H9 (cell line): ENCODE results near the gene ARHGAP26. TPM values are rescaled to one million over a fixed set of nuclear protein-coding genes. Genes with fewer than 3 reads are reported as not detected.

Source experiments
- DNase-seq: peaks from one replicate; pipeline ENCODE4 v3.0.0-alpha.2; 2017
- H2AFZ ChIP-seq: one replicate; pipeline ENCODE4 v1.6.1; 2013; ENCODE audit warnings: mild to moderate bottlenecking, low read length, control low read depth, moderate library complexity
- H2AK5ac ChIP-seq: 2 replicates; pipeline ENCODE4 v1.6.1; 2013; ENCODE audit warnings: low read length, control low read depth, mixed read lengths; ENCODE audit not compliant: insufficient read length
- H2BK120ac ChIP-seq: one replicate; pipeline ENCODE4 v1.6.1; 2013; ENCODE audit warnings: low read depth, mild to moderate bottlenecking, low read length, control low read depth, inconsistent platforms; ENCODE audit not compliant: poor library complexity, severe bottlenecking
- H2BK12ac ChIP-seq: 2 replicates; pipeline ENCODE4 v1.6.1; 2013; ENCODE audit warnings: low read length, control low read depth, mixed read lengths, low read depth; ENCODE audit not compliant: insufficient read length
- H2BK15ac ChIP-seq: 2 replicates; pipeline ENCODE4 v1.6.1; 2013; ENCODE audit warnings: low read depth, low read length, control low read depth
- H2BK20ac ChIP-seq: one replicate; pipeline ENCODE4 v1.6.1; 2013; ENCODE audit warnings: low read depth, mild to moderate bottlenecking, low read length, control low read depth, inconsistent platforms; ENCODE audit not compliant: poor library complexity, severe bottlenecking
- H2BK5ac ChIP-seq: 2 replicates; pipeline ENCODE4 v1.6.1; 2013; ENCODE audit warnings: low read length, control low read depth, mixed read lengths; ENCODE audit not compliant: insufficient read length
- H3K14ac ChIP-seq: 2 replicates; pipeline ENCODE4 v1.6.1; 2013; ENCODE audit warnings: low read length, control low read depth; ENCODE audit not compliant: insufficient read depth
- H3K18ac ChIP-seq: 2 replicates; pipeline ENCODE4 v1.6.1; 2013; ENCODE audit warnings: low read depth, mild to moderate bottlenecking, mixed read lengths, low read length, control low read depth; ENCODE audit not compliant: insufficient read length
- H3K23ac ChIP-seq: 2 replicates; pipeline ENCODE4 v1.6.1; 2013; ENCODE audit warnings: low read length, control low read depth, mixed read lengths, low read depth; ENCODE audit not compliant: insufficient read length
- H3K23me2 ChIP-seq: 2 replicates; pipeline ENCODE4 v1.6.1; 2013; ENCODE audit warnings: low read depth, mild to moderate bottlenecking, mixed read lengths, low read length, control low read depth; ENCODE audit not compliant: insufficient read length, poor library complexity, severe bottlenecking
- H3K27ac ChIP-seq: 2 replicates; pipeline ENCODE4 v1.5.1; 2013; ENCODE audit warnings: low read length, control low read depth, mixed read lengths, low read depth; ENCODE audit not compliant: insufficient read length
- H3K27me3 ChIP-seq: 2 replicates; pipeline ENCODE4 v1.6.1; 2013; ENCODE audit warnings: low read length, control low read depth, inconsistent platforms; ENCODE audit not compliant: insufficient read depth
- H3K4ac ChIP-seq: 2 replicates; pipeline ENCODE4 v1.6.1; 2013; ENCODE audit warnings: low read depth, mild to moderate bottlenecking, control low read depth, inconsistent platforms, low read length, moderate library complexity
- H3K4me1 ChIP-seq: 2 replicates; pipeline ENCODE4 v1.6.1; 2013; ENCODE audit warnings: low read length, control low read depth, inconsistent platforms; ENCODE audit not compliant: insufficient read depth
- H3K4me2 ChIP-seq: 2 replicates; pipeline ENCODE4 v1.6.1; 2013; ENCODE audit warnings: low read length, control low read depth, mixed read lengths; ENCODE audit not compliant: insufficient read length, insufficient read depth
- H3K56ac ChIP-seq: 2 replicates; pipeline ENCODE4 v1.6.1; 2013; ENCODE audit warnings: low read depth, mild to moderate bottlenecking, mixed read lengths, low read length, control low read depth; ENCODE audit not compliant: insufficient read length
- H3K79me1 ChIP-seq: 2 replicates; pipeline ENCODE4 v1.6.1; 2013; ENCODE audit warnings: low read depth, mild to moderate bottlenecking, moderate library complexity, low read length, control low read depth, inconsistent platforms; ENCODE audit not compliant: insufficient read depth, poor library complexity, severe bottlenecking
- H3K79me2 ChIP-seq: 2 replicates; pipeline ENCODE4 v1.6.1; 2013; ENCODE audit warnings: low read length, control low read depth, inconsistent platforms; ENCODE audit not compliant: insufficient read depth
- H3K9ac ChIP-seq: 2 replicates; pipeline ENCODE4 v1.6.1; 2013; ENCODE audit warnings: low read length, control low read depth, mixed read lengths; ENCODE audit not compliant: insufficient read length; ENCODE audit errors: extremely low read depth
- H3K9me3 ChIP-seq: one replicate; pipeline ENCODE4 v1.6.1; 2013; ENCODE audit warnings: low read depth, low read length, inconsistent platforms; ENCODE audit not compliant: control insufficient read depth
- H3T11ph ChIP-seq: one replicate; pipeline ENCODE4 v1.6.1; 2013; ENCODE audit warnings: mild to moderate bottlenecking, low read length, control low read depth, inconsistent platforms
- H4K20me1 ChIP-seq: one replicate; pipeline ENCODE4 v1.6.1; 2013; ENCODE audit not compliant: control insufficient read depth, insufficient read length, insufficient read depth
- H4K5ac ChIP-seq: 2 replicates; pipeline ENCODE4 v1.6.1; 2013; ENCODE audit warnings: low read depth, mild to moderate bottlenecking, mixed read lengths, low read length, control low read depth; ENCODE audit not compliant: insufficient read length
- H4K8ac ChIP-seq: replicated peaks from 2 replicates; pipeline ENCODE4 v1.6.1; 2013; ENCODE audit warnings: low read length, control low read depth, mixed read lengths, low read depth; ENCODE audit not compliant: insufficient read length
- H4K91ac ChIP-seq: 2 replicates; pipeline ENCODE4 v1.6.1; 2013; ENCODE audit warnings: low read depth, mild to moderate bottlenecking, moderate library complexity, mixed read lengths, low read length, control low read depth; ENCODE audit not compliant: insufficient read length
- H3K27ac Mint-ChIP-seq, 3 experiments: 2 replicates in 2 of 3; 3 replicates in 1 of 3; pipeline ENCODE4 v1.8.0; 2020 to 2021; ENCODE audit warnings: mixed read lengths in 3 of 3, mild to moderate bottlenecking in 1 of 3, moderate library complexity in 1 of 3
- H3K27me3 Mint-ChIP-seq: 2 replicates; pipeline ENCODE4 v1.8.0; 2021; ENCODE audit warnings: low read depth, mild to moderate bottlenecking, moderate library complexity, mixed read lengths
- H3K36me3 Mint-ChIP-seq, 3 experiments: 2 replicates in 2 of 3; 3 replicates in 1 of 3; pipeline ENCODE4 v1.8.0; 2020 to 2021; ENCODE audit warnings: low read depth in 3 of 3, mixed read lengths in 3 of 3; ENCODE audit not compliant: insufficient read depth in 1 of 3
- H3K4me1 Mint-ChIP-seq, 2 experiments: 2 replicates each; pipeline ENCODE4 v1.8.0; 2020; ENCODE audit warnings: mixed read lengths in 2 of 2
- H3K4me3 Mint-ChIP-seq, 2 experiments: 2 replicates in 1 of 2; 3 replicates in 1 of 2; pipeline ENCODE4 v1.8.0; 2020 to 2021; ENCODE audit warnings: mild to moderate bottlenecking in 2 of 2, mixed read lengths in 2 of 2, moderate library complexity in 1 of 2
- H3K9me3 Mint-ChIP-seq, 2 experiments: 2 replicates in 1 of 2; 3 replicates in 1 of 2; pipeline ENCODE4 v1.8.0; 2020; ENCODE audit warnings: mild to moderate bottlenecking in 2 of 2, mixed read lengths in 2 of 2, moderate library complexity in 1 of 2
- CTCF ChIP-seq: fragments of 200-600 bp; sonication (generic); conservative IDR thresholded peaks from 3 replicates; pipeline ENCODE4 v1.8.0; 2021; ENCODE audit warnings: antibody characterized with exemption, mild to moderate bottlenecking
- WGBS: extraction: QIAGEN DNeasy Blood & Tissue Kit; methylation state at CpG from one replicate; pipeline ENCODE4 v1.1.7; 2013; ENCODE audit warnings: missing lambda C conversion rate, low lambda C conversion rate, mixed read lengths; ENCODE audit not compliant: insufficient read length; ENCODE audit errors: extremely low coverage; 5-methylcytosine and 5-hydroxymethylcytosine counted together
- total RNA-seq: library from RNA; stranded (reverse); gene quantifications from 2 replicates; pipeline ENCODE4 v1.2.1, GENCODE V29; 2021

Gene ARHGAP26
- total RNA-seq, 1 experiment from 2014 or later: 13.8 TPM

- Histone ChIP-seq H3K4me1 (no peaks in the 10 kb centered on the region), H3K56ac (no peak overlapping the region), H2BK20ac (no peak overlapping the region), H2AFZ (no peak overlapping the region), H2BK120ac (no peak overlapping the region), H2BK12ac (no peak overlapping the region), H3K4me2 (no peak overlapping the region), H4K20me1 (no peaks in the 10 kb centered on the region), H3K27ac (no peak overlapping the region), H2BK15ac (no peak overlapping the region), H3K23me2 (no peaks in the 10 kb centered on the region), H4K91ac (no peak overlapping the region), H3T11ph (no peak overlapping the region), H2AK5ac (no peak overlapping the region), H4K5ac (no peak overlapping the region), H3K9me3 (no peaks in the 10 kb centered on the region), H3K79me1 (no peaks in the 10 kb centered on the region), H2BK5ac (no peak overlapping the region), H3K27me3 (no peaks in the 10 kb centered on the region), H3K18ac (no peak overlapping the region), H3K4ac (no peak overlapping the region), H3K14ac (no peak overlapping the region), H3K79me2 (no peaks in the 10 kb centered on the region), H3K23ac (no peak overlapping the region), H3K9ac (no peak overlapping the region), H4K8ac (no peak overlapping the region)
- no peak for DNase-seq
- Mint-ChIP-seq H3K9me3 (no peaks in the 10 kb centered on the region), H3K27ac (no peak overlapping the region), H3K4me3 (no peak overlapping the region), H3K4me1 (no peaks in the 10 kb centered on the region; a peak in 1 of 4 replicates), H3K36me3 (peaks cover 6 to 8% (median 8%) of the 10 kb centered on the region in 3 experiments; a peak in 5 of 7 replicates), H3K27me3 (no peaks in the 10 kb centered on the region)
- TF ChIP-seq CTCF: no peak
- WGBS: no CpG with 5 or more reads among the region's 4 CpGs
Observed at GRCh38 chr5:143147383-143147782, 377.2 kb downstream of the ARHGAP26 start.
